Measurements from ENCODE around the gene LMAN1L.

- no peak for TF ChIP-seq CTCF (IDR thresholded peaks at IDR 0.05)
- no peak for TF ChIP-seq POLR2A (IDR thresholded peaks at IDR 0.05)
Observed at GRCh38 chr15:74855857-74856256, 43.2 kb downstream of the LMAN1L start.

All from thyroid gland (tissue), 4 donors.